Activated CD4-positive, CD25-positive, alpha-beta regulatory T cell treated with anti-CD3 and anti-CD28 coated beads, Interleukin-2, amount 50 U/mL, for 72 hours (primary cell): Measurements from ENCODE around the gene UAP1L1.
"Not testable (repeated sequence)": the region's sequence is repeated elsewhere in the genome, so short reads cannot be mapped to it uniquely, and the experiment has no call there.

Source experiments
- DNase-seq: peaks from one replicate; pipeline ENCODE4 v3.0.0; 2021

Gene UAP1L1

DNA sequence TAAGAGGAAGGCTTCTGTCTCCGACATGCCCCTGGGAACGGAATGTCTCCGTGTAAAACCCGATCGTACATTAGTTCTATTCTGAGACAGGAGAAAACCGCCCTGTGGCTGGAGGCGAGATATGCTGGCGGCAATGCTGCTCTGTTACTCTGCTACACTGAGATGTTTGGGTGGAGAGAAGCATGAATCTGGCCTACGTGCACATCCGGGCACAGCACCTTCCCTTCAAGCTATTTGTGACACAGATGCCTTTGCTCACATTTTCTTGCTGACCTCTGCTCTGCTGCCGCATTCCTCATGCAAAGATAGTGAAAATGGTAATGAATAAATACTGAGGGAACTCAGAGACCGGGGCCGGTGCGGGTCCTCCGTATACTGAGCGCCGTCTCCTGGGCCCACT is 39.4 kb downstream of the UAP1L1 start:
- no peak for DNase-seq

DNA sequence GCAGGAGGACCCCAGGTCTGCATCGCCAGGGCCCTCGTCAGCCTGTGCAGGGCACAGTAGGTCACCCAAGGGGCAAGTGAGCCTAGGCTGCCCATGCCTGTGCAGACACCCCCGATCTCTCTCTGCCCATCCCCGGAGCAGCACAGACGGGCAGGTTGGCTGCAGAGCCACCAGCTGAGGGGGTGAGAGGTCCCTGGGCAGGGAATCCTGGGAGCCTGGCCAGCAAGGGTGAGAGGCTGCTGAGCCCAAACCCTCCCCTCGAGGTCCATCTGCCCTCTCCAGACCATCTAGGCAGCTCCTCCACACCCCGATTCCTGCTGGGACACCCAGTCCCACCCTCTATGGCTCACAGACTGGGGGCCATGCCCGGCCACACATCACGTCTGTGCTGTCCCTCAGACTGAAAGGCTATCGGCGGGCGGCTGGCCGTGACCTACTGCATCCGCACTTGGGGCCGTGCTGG is 40.0 kb downstream of the UAP1L1 start:
- DNase-seq = no peak

DNA sequence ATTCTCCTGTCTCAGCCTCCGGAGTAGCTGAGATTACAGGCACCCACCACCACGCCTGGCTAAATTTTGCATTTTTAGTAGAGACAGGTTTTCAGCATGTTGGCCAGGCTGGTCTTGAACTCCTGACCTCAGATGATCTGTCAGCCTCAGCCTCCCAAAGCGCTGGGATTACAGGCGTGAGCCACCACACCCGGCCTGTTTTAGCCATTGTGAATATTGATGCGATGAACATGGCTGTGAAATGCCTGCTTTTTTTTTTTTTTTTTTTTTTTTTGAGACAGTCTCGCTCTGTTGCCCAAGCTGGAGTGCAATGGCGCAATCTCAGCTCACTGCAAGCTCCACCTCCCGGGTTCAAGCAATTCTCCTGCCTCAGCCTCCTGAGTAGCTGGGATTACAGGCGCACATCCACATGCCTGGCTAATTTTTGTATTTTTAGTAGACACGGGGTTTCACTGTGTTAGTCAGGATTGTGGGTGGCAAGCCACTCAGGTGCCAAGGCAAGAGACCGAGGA is 40.8 kb downstream of the UAP1L1 start:
- DNase-seq = not testable (repeated sequence)

DNA sequence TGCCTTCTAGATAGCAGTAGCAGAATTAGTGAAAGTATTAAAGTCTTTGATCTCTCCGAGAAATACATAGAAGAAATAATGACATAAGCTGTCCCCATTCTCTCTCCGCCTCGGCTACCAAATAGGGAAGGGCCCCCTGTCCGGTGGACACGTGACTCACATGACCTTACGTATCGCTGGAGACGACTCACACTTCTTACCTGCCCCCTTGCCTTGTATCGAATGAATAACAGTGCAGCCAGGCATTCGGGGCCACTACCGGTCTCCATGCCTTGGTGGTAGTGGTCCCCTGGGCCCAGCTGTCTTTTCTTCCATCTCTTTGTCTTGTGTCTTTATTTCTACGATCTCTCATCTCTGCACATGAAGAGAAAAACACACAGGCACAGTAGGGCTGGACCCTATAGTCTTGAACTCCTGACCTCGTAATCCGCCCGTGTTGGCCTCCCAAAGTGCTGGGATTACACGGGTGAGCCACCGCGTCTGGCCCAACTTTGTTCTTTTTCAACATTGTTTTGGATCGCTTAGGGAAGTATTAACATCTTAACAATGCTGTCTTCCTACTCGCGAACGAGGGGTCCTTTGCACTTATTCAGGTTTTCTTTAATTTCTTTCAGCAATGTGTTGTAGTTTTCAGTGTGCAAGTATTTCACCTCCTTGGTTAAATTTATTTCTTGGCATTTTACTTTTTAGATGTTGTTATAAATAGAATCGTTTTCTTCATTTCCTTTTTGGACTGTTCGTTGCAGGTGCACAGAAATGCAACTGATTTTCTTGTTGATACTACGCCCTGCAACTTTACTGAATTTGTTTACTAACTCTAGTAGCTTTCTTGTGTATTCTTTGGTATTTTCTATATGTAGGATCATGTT is 44.8 kb downstream of the UAP1L1 start:
- DNase-seq = not testable (repeated sequence)

DNA sequence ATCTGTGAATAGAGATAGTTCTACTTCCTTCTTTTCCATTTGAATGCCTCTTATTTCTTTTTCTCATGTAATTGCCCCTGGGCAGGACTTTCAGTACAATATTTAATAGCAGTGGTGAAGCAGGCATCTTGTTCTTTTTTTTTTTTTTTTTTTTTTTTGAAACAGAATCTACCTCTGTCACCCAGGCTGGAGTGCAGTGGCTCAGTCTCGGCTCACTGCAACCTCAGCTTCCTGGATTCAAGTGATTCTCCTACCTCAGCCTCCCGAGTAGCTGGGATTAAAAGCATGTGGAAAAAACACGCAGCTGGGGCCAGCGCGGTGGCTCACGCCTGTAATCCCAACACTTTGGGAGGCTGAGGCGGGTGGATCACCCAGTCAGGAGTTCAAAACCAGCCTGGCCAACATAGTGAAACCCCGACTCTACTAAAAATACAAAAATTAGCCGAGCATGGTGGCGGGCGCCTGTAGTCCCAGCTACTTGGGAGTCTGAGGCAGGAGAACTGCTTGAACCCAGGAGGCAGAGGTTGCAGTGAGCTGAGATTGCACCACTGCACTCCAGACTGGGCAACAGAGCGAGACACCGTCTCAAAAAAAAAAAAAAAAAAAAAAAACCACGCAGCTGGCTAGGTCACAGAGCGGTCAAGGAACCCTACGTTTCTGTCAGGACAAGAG is 45.6 kb downstream of the UAP1L1 start:
- not testable (repeated sequence) for DNase-seq

DNA sequence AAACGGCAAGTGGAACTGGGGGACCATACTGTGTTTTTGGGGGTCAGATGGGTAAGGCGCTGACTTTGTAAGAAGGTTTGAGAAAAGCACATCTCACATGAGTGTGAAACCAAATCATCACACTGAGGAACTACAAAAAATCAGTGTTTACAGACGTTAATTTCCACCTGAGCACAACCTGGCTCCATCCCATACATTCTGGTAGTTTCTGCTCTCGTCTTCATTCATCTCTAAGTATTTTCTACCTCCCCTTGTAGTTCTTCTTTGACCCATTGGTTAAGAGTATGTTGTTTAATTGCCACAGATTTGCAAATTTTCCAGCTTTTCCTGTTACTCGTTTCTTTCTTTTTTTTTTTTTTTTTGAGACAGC is 46.1 kb downstream of the UAP1L1 start:
- no peak for DNase-seq

DNA sequence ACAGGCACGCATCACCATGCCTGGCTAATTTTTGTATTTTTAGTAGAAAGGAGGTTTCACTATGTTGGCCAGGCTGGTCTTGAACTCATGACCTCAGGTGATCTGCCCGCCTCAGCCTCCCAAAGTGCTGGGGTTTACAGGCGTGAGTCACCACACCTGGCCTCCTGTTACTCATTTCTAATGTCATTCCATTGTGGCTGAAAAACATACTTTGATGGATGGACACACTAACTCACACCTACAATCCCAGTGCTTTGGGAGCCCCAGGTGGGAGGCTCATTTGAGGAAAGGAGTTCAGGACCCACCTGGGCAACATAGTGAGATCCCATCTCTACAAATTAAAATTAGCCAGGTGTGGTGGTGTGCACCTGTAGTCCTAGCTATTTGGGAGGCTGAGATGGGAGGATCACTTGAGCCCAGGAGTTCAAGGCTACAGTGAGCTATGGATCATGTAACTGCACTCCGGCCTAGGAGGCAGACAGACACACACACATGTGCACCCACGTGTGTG is 46.7 kb downstream of the UAP1L1 start:
- DNase-seq = not testable (repeated sequence)

DNA sequence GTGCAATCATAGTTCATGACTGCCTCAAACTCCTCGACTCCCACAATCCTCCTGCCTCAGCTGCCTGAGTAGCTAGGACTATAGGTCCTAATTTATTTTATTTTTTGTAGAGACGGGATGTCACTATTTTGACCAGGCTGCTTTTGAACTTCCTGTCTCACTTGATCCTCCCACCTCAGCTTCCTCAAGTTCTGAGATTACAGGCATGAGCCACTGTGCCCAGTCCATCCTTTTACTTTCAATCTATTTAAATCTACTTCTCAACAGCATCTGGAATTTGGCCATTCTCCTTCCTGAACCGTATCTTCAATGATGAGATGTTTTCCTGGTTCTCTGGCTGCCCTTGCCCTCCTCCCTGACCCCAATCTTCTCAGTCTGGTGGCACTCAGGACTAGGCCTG is 49.5 kb downstream of the UAP1L1 start:
- DNase-seq = no peak

DNA sequence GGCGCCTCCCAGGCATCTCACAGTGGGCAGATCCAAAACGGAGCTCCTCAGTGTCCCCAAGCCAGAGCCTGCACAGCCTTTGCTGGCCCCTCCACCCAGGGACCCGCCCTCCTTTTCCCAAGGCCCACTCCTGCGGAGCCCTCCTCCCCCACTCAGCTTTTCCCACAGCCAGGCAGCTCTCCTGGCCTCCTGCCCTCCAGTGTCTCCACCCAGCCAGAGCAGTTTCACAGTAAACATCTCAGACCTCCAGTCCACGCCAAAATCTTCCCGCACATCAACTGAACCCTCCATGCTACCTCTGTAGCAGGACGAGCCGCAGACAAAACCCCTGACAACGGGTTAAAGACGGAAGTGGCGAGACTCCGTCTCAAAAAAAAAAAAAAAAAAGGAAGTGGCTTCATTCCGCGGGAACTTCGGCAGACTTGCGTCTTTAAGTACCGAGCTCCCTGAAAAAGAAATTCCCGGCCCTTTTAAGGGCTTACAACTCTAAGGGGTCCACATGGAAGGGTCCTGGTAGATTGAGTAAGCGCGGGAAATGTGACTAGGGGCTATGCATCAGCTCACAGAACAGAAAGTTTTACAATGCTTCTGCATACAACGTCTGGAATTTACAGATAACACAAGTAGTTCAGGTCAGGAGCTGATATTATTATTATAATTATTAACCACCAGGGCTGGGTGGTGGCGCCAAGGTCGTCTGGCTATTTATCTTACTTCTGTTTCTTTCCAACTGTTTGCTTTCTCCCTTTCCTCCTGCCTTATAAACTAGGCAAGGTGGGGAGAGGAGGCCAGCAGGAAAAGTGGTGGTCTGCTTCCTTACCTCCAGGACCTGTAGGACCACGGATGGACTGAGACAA is 50.2 kb downstream of the UAP1L1 start:
- no peak for DNase-seq

DNA sequence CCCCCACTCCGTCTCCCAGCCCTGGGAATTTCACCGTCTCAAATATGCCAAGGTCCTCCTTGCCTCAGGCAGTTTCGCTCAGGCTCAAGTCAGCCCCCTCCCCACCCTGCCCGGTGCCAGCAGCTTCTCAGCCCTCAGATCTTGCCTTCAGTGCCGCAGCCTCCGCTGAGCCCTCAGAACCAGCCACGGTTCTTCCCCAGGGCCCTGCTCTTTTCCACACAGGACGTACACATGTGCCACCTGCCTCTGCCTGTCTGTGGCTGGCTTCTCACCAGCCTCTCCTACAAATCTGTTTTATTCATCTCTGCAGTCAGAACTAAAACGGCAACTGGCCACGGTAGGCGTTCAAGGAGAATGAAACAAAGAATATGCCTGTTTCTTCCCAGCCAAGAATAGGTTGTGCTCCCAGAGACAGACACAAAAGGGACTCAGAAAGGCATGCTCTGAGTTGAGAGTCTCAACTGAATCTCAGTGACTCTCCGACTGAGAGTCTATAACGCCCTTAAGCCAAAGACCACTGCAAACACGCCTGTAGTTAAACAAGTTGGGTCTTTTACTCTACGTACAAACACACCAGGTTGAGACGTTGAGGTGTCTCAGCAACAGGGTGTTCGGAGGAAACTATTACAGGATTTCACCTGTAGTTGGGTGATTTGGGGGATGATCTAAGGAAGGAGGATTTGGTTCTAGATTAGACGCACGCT is 51.0 kb downstream of the UAP1L1 start:
- DNase-seq = no peak

DNA sequence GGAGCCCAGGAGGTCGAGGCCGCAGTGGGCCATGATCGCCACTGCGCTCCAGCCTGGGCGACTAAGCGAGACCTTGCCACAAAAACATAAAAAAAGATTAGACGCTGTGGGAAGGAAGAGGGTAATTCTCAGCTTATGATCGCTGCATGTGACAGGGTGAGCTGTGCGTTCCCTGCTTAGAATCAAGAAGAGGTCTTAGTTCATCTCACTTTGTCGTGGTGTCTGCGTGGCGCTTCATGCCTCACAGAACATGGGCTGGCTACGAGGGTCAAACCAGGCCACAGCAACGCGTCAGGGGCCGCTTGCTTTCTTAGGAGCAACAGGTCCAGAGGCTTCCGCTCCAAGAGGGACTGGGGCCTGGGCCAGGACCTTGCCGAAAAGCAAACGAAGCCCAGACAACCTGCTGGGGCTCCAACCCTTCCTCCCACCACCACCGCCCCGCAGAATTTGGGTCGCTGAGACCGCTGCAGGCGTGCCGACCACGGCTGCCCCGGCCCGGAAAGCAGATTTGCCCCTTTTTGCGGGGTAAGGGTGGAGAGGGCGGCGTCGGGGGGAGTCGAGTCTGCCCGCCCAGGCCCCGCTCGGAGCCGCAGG is 51.6 kb downstream of the UAP1L1 start:
- no peak for DNase-seq

DNA sequence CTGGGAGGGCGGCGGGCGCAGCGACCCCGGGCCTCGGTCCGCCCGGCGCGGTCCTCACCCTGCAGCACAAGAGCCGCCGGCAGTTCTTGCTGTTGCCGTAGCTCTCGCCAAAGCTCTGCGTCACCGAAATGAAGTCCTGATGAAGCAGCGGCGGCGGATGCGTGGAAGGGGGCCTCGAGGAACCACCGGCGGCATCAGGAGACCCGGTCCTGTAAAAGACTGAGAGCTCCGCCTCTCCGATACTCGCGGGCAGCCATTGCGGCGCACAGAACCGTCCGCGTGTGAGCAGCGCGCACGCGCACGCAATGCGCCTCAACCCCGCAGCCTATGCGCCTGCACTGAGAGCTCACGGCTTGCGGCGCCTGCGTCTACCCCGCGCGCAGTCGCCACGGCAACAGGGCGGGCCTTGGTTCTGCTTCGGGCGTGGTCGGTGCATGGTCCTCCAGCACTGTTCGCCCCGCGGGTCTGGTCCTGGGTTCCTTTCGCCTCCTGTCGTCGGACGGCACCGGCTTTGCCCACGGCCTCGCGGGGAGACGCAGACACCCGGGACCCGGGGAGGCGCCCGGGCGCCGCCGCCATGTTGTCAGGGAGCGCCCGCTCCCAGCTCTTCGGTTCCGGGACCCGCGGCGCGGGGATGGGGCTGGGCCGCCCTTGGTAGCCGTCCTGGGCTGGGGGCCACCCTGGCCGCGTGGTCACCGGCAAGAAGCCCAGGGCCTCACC is 52.3 kb downstream of the UAP1L1 start:
- peak; percentile 89 for DNase-seq

DNA sequence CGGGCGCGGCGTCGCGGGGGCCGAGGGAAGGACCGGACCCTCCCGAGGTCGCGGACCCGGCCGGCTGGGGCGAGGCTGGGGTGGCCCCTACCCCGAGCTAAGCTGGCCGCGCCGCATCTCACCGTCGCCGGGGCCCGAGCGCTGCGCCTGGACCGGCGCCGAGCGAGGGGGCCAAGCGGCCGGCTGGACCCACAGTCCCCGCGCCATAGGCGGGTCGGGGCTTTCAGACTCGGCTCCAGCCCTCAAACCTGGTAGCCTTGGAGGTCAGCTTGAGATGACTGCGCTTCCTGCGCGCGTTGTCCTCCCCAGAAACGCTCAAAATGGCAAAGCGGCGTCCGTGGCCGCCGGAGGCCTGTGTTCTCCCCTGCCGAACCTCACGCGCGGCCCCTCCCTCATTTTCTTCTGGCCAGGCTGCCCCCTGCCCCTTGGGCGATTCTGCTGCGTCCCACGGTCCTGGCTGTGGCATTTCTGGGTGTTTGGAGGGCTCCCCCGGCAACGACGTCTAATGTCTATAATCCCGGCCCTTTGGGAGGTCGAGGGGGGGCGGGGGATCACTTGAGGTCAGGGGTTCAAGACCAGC is 52.9 kb downstream of the UAP1L1 start:
- no peak for DNase-seq
